H4 (cell line): Measurements from ENCODE around the gene TEX51. TPM values are rescaled to one million over a fixed set of nuclear protein-coding genes. Genes with fewer than 3 reads are reported as not detected.

Experiments
- total RNA-seq: library from RNA; depleted of rRNA; stranded (reverse); fragments of >200 nt; shearing (Covaris generic); gene quantifications from 2 replicates; pipeline ENCODE4 v1.2.3, GENCODE V29; 2014; rRNA removed

The TEX51 gene
- total RNA-seq, 1 experiment from 2014 or later: not detected

Other genes with a start within 250 kb of the TEX51 start
- 72.3 and 84.6 TPM in 2 replicates for gene GYPC, start 242.7 kb upstream of the TEX51 start, total RNA-seq
- 60.0 and 61.7 TPM in 2 replicates for gene BIN1, start 208.3 kb downstream of the TEX51 start, total RNA-seq